NK-92 (cell line): ENCODE results near the gene LRCH3.

Experiments
- DNase-seq: peaks from one replicate; lab custom pipeline; 2025; ENCODE audit not compliant: unreplicated experiment; lab: John Stamatoyannopoulos, UW

Gene LRCH3

GRCh38 chr3:197833930-197834715 lies 43.1 kb downstream of the LRCH3 start:
- DNase-seq = no peak

- no peak for DNase-seq
Measured at GRCh38 chr3:197835509-197835908, 44.5 kb downstream of the LRCH3 start.

GRCh38 chr3:197836244-197836643 lies 45.2 kb downstream of the LRCH3 start:
- DNase-seq = no peak

- no peak for DNase-seq
Measured at GRCh38 chr3:197837282-197837681, 46.2 kb downstream of the LRCH3 start.

DNA sequence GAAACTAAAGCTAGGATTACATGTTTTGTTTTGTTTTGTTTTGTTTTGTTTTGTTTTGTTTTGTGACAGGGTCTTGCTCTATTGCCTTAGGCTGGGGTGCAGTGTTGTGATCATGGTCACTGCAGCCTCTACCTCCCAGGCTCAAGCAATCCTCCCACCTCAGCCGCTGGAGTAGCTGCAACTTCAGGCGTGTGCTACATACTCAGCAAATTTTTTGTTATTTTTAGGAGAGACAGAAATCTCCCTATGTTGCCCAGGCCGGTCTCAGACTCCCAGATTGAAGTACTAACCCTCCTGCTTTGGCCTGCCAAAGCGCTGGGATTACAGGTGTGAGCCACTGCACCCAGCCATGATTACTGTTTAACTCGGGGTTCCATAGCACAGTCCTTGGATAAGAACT lies 50.7 kb downstream of the LRCH3 start:
- no peak for DNase-seq

DNA sequence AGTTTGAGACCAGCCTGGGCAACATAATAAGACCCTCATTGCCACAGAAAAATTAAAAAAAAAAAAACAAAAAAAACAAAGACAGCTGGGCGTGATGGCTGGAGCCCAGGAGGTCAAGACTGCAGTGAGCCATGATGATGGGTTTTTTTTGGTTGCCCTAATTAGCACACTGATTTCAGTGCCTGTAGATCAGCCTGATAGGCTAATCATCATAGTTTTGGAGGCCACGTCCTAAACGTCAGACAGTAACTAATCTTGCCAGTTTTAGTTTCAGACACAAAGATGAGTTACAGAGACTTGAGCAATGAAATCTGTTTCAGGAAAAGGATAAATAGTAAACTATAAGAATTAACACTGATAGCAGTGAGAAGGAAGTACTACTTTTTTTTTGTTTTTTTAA lies 55.4 kb downstream of the LRCH3 start:
- DNase-seq = no peak

DNA sequence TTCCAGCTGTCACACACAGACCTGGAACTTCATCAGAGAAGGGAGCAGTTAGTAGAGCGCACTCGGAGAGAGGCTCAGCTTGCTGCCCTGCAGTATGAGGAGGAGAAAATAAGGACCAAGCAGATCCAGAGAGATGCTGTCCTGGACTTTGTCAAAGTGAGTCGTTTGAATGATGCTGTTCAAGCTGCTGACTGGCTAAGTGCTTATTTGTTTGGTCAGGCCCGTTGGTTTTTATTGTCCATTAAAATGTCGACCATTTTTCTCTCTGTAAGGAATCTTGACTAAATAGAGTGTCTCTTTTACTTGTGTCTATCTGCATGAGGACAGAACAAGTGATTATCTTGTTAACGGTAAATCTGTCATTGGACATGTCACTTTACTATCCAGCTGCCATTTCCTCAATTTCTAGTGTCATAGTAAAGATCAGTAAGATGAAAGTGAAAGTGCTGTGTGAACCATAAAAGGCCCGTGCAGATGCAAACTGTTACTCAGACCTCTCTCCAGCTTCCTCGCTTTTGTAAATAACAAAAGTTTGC lies 56.9 kb downstream of the LRCH3 start:
- no peak for DNase-seq

- no peak for DNase-seq
Measured at GRCh38 chr3:197854596-197855343, 63.7 kb downstream of the LRCH3 start.

GRCh38 chr3:197855571-197855970 lies 64.5 kb downstream of the LRCH3 start:
- DNase-seq = no peak

GRCh38 chr3:197856199-197856816 lies 65.3 kb downstream of the LRCH3 start:
- no peak for DNase-seq

- no peak for DNase-seq
Measured at GRCh38 chr3:197858133-197858532, 67.1 kb downstream of the LRCH3 start.

DNA sequence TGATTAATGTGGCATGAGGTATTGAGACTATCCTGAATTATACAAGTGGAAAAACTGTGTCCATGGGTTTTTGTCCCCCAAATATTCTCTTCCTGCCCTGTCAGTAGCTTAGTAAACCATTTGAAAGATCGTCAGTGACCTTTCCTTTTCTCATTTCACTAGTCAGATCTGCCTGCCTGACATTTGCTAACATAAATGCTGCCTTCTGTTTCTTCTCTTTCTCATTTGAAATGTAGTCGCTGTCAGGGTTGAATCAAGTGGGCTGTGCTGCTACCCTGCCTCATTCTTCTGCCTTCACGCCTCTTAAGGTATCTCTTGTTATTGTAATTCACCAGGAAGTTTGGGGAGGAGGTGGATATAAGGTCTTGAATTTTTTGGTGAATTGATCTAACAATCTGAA lies 67.5 kb downstream of the LRCH3 start:
- DNase-seq = no peak

GRCh38 chr3:197866035-197866434 lies 75.0 kb downstream of the LRCH3 start:
- no peak for DNase-seq

DNA sequence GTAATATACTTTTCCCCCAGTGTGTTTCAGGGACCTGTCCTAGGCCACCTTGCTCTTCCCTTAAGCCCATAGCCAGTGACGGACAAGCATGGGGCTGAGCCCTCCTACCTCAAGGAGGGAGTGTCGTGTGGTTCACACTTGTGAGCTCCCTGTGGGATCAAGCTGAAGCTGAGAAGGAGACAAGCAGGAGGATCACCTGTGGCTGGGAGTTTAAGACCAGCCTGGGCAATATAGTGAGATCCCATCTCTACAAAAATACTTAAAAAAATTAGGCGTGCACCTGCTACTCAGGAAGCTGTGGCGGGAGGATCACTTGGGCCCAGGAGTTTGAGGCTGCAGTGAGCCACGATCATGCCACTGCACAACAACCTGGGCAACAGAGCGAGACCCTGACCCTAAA lies 82.3 kb downstream of the LRCH3 start:
- no peak for DNase-seq

DNA sequence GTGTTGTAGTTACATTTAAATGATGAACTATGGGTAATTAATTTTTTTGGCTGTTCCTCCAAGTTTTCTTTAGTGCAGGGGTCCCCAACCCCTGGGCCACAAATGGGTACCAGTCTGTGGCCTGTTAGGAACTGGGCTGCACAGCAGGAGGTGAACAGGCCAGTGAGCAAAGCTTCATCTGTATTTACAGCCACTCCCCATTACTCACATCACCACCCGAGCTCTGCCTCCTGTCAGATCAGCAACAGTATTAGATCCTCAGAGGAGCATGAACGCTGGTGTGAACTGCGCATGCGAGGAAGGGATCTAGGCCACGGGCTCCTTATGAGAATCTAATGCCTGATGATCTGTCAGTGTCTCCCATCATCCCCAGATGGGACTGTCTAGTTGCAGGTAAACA lies 83.0 kb downstream of the LRCH3 start:
- no peak for DNase-seq

DNA sequence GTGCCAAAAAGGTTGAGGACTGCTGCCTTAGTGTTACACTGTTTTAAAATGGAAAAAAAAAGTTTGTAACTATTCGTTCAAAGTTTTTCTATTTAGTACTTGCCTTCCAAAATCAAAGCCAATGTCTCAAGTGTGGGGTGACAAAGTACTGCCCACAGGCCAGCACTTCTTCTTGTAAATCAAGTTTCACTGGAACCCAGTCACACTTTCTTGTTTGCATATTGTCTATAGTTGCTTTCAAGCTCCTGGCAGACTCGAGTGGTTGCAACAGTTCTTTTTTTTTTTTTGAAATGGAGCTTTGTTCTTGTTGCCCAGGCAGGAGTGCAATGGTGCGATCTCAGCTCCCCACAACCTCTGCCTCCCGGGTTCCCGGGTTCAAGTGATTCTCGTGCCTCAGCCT lies 83.6 kb downstream of the LRCH3 start:
- DNase-seq = no peak

DNA sequence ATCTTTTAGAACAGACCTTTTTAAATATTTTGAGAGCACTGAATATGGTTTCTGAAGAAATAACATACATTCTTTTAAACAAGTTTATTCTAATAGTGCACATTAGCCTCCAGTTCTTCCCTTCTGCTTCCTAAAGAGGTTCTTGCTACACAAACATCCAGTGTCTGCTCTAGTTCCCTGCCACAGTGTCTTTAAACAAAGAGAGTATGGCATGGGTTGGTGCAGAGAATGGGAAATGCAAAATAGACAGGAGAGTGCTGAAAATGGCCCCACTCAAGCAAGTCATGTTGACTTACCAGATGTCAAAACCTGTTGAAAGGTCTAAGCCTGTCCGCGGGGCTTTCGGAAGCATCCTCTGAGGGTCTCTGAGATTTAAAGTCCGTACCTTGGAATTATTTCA lies 86.8 kb downstream of the LRCH3 start:
- DNase-seq = no peak

DNA sequence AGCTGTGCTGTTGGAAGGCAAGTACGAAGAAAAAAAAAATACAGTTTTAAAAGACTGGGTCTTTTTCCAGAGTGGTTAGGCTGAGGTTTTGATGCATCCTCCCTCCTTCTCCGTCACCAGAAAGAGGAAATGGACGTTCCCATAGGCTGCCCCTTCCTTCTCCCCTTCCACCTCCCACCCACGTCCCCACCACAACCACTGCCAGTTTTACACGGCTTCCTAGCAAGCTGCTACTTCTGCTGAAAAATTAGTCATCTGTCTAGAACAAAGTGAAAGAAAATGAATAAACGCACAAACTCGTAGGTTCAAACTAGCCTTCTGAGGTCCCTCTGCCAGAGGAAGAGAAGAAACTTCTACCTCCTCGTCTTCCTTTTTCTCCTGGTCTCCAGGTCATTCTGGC lies 87.4 kb downstream of the LRCH3 start:
- DNase-seq = no peak

- no peak for DNase-seq
Measured at GRCh38 chr3:197880491-197881269, 89.6 kb downstream of the LRCH3 start.

GRCh38 chr3:197881270-197881969 lies 90.4 kb downstream of the LRCH3 start:
- DNase-seq = no peak

- no peak for DNase-seq
Measured at GRCh38 chr3:197881970-197882338, 90.9 kb downstream of the LRCH3 start.
